Activated T-cell treated with anti-CD3 and anti-CD28 coated beads, Interleukin-2, amount 50 U/mL, for 72 hours (primary cell): ENCODE results near the gene INPP5F. TPM values are rescaled to one million over a fixed set of nuclear protein-coding genes. Genes with fewer than 3 reads are reported as not detected.

ENCODE experiments used
- total RNA-seq, 2 donors: library from RNA; stranded (reverse); gene quantifications; one replicate each; pipeline ENCODE4 v1.2.3, GENCODE V29; 2022

Gene INPP5F
- total RNA-seq, 2 donors from 2014 or later, result 12.9 to 15.0 TPM

Other genes with a start within 250 kb of the INPP5F start
- gene RGS10, start 183.3 kb upstream of the INPP5F start, total RNA-seq, result 100 to 1,000 TPM; 161 to 208 TPM
- 100 to 1,000 TPM; 201 to 224 TPM for gene TIAL1, start 129.1 kb upstream of the INPP5F start, total RNA-seq
- 10 to 100 TPM; 16.4 to 22.1 TPM for gene BAG3, start 74.7 kb upstream of the INPP5F start, total RNA-seq
- 10 to 100 TPM; 90.8 to 99.2 TPM for gene MCMBP, start 146.8 kb downstream of the INPP5F start, total RNA-seq
- gene SEC23IP, start 166.7 kb downstream of the INPP5F start, total RNA-seq, result 10 to 100 TPM; 47.8 to 57.9 TPM